Measurements from ENCODE around the gene GDPD3. TPM values are rescaled to one million over a fixed set of nuclear protein-coding genes. Genes with fewer than 3 reads are reported as not detected.
"Not testable (repeated sequence)": the region's sequence is repeated elsewhere in the genome, so short reads cannot be mapped to it uniquely, and the experiment has no call there.

Gene GDPD3
- total RNA-seq, 3 donors from 2014 or later (not counting 1 experiment from before 2014, with no cell fraction given) = 5.3 to 14.7 (median 9.1) TPM

DNA sequence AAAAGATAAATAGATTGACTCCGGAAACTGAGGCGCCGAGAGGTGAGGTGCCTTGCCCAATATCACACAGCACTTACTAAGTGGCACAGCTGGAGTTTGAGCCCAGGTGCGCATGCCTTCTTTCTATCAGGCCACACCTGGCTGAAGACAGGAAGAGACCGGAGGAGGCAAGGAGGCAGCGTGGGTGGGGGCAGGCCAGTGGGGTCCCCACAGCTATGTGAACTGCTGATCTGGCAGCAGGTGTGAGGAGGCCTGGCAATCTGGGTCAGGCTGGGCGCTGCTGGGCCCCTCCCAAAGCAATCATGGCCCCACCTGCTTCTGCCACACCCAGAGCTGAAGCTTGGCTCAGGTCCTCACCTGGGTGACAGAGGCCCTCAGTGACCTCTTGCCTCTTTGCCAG, 1.9 kb upstream of the GDPD3 start:
- WGBS (ENCODE audit: insufficient coverage) = 80% methylated on average over 7 of the region's 7 CpGs
- H3K4me1 Mint-ChIP-seq = peaks cover 11 to 17% of the 10 kb centered on the region in 2 donors
- no peak overlapping the region for H3K27ac Mint-ChIP-seq

DNA sequence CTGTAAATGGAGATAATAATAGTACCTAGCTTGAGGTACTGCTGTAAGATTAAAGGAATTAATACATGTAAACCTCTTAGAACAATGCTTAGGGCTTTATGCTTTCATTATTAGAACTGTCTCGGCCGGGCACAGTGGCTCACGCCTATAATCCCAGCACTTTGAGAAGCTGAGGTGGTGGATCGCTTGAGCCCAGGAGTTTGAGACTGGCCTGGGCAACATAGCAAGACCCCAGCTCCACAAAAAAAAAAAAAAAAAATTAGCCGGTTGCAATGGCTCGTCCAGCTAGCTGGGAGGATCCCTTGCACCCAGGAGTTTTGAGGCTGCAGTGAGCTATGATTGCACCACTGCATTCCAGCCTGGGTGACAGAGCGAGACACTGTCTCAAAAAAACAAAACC, 1.5 kb upstream of the GDPD3 start:
- 89% methylated on average over 7 of the region's 7 CpGs for WGBS (ENCODE audit: insufficient coverage)
- H3K27me3 Mint-ChIP-seq (ENCODE audit: low read depth in 2 of 2); H3K9me3 Mint-ChIP-seq; H3K4me3 Mint-ChIP-seq; H3K27ac Mint-ChIP-seq; H3K36me3 Mint-ChIP-seq; H3K9me3 ChIP-seq (ENCODE audit: control insufficient read depth, insufficient read depth, low read length); H3K4me3 ChIP-seq (ENCODE audit: low read length); H3K4me1 ChIP-seq (ENCODE audit: control insufficient read depth, insufficient read depth, low read length); ATAC-seq; DNase-seq; H3K27ac ChIP-seq (ENCODE audit: low read length); intact Hi-C loops (cut with micrococcal nuclease); H3K27me3 ChIP-seq (ENCODE audit: control insufficient read depth, insufficient read depth, low read length): not testable (repeated sequence)
- peaks cover 17% of the 10 kb centered on the region for H3K36me3 ChIP-seq (ENCODE audit: control insufficient read depth, insufficient read depth, low read length)
- H3K4me1 Mint-ChIP-seq = peaks cover 7 to 13% of the 10 kb centered on the region in 2 donors

More for the DNA sequence above, 1.9 kb upstream of the GDPD3 start:
- Mint-ChIP-seq H3K36me3 (peaks cover 7% of the 10 kb centered on the region), H3K27me3 (ENCODE audit: low read depth in 2 of 2) (no peaks in the 10 kb centered on the region), H3K4me3 (no peak overlapping the region), H3K9me3 (no peaks in the 10 kb centered on the region)
- Histone ChIP-seq H3K4me1 (ENCODE audit: control insufficient read depth, insufficient read depth, low read length) (peaks cover 6% of the 10 kb centered on the region), H3K36me3 (ENCODE audit: control insufficient read depth, insufficient read depth, low read length) (peaks cover 17% of the 10 kb centered on the region), H3K4me3 (ENCODE audit: low read length) (no peak overlapping the region), H3K9me3 (ENCODE audit: control insufficient read depth, insufficient read depth, low read length) (no peaks in the 10 kb centered on the region), H3K27me3 (ENCODE audit: control insufficient read depth, insufficient read depth, low read length) (no peaks in the 10 kb centered on the region), H3K27ac (ENCODE audit: low read length) (no peak overlapping the region)
- DNase-seq (peak in 1 of 2 donors; percentile 46), ATAC-seq (no peak)
- intact Hi-C loops (cut with micrococcal nuclease) = no loop called here
- TF ChIP-seq, protein P1, sequence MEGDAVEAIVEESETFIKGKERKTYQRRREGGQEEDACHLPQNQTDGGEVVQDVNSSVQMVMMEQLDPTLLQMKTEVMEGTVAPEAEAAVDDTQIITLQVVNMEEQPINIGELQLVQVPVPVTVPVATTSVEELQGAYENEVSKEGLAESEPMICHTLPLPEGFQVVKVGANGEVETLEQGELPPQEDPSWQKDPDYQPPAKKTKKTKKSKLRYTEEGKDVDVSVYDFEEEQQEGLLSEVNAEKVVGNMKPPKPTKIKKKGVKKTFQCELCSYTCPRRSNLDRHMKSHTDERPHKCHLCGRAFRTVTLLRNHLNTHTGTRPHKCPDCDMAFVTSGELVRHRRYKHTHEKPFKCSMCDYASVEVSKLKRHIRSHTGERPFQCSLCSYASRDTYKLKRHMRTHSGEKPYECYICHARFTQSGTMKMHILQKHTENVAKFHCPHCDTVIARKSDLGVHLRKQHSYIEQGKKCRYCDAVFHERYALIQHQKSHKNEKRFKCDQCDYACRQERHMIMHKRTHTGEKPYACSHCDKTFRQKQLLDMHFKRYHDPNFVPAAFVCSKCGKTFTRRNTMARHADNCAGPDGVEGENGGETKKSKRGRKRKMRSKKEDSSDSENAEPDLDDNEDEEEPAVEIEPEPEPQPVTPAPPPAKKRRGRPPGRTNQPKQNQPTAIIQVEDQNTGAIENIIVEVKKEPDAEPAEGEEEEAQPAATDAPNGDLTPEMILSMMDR (IDR thresholded peaks at IDR 0.05) = no peak

DNA sequence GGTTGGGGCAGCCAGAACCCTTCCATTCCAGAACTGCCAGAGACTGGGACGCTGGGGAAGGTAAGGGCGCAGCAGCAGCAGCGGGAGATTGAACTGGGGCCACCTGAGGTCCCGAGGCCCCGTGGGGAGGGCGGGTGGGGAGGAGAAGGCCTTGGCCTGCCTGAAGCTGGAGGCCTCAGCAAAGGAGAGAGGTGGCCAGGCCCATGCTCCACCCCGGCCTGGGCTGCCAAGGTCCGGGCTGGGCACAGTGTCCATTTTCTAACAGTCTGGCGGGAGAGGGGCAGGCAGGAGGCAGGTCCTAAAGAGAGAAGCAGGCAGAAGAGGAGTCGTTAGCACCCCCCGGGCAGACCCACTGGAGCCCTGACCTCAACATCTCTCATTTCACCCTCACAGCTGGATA, 1.1 kb upstream of the GDPD3 start:
- intact Hi-C loops (cut with micrococcal nuclease) = no loop called here
- no peak overlapping the region for H3K4me3 ChIP-seq (ENCODE audit: low read length)
- no peak overlapping the region for H3K27ac ChIP-seq (ENCODE audit: low read length)
- 97% methylated on average over 9 of the region's 11 CpGs for WGBS (ENCODE audit: insufficient coverage)
- TF ChIP-seq, protein P1 (IDR thresholded peaks at IDR 0.05) = no peak
- no peaks in the 10 kb centered on the region for H3K9me3 Mint-ChIP-seq
- H3K27me3 Mint-ChIP-seq (ENCODE audit: low read depth in 2 of 2) = no peaks in the 10 kb centered on the region
- DNase-seq (no peak), ATAC-seq (no peak)
- peaks cover 17% of the 10 kb centered on the region for H3K36me3 ChIP-seq (ENCODE audit: control insufficient read depth, insufficient read depth, low read length)
- no peaks in the 10 kb centered on the region for H3K4me1 ChIP-seq (ENCODE audit: control insufficient read depth, insufficient read depth, low read length)
- peaks cover 3 to 8% of the 10 kb centered on the region in 2 donors for H3K4me1 Mint-ChIP-seq
- H3K4me3 Mint-ChIP-seq = no peak overlapping the region
- no peaks in the 10 kb centered on the region for H3K9me3 ChIP-seq (ENCODE audit: control insufficient read depth, insufficient read depth, low read length)
- H3K27me3 ChIP-seq (ENCODE audit: control insufficient read depth, insufficient read depth, low read length) = no peaks in the 10 kb centered on the region
- H3K36me3 Mint-ChIP-seq = peaks cover 7% of the 10 kb centered on the region
- no peak overlapping the region for H3K27ac Mint-ChIP-seq

DNA sequence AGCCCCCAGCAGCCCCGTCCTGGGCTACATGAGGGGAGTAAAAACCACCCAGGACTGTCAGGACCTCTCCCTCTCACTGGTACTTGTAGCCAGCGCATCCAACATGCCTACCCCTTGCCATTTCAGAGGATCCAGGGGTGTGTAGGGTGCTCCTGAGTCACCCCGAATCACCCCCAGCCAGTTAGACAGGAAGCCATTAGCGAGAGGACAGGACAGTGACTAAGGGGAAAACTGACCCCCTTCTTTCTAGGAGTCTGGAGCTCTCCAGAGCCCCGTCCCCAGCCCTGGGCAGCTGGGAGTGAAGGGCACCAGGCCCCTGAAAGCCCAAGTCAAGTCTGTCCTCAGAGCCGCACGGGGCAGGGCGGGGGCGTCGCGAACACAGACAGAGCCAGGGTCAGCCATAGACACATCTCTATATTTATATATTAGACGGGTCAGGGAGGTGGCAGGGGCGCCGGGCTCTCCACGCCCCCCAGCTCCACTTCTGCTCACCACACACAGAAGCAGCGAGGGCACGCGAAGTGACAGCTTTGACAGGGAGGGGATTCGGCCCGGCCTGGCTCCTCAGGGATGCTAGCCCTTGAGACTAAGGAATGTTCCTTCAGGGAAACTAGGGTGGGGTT, 485 bp upstream of the GDPD3 start:
- DNase-seq (no peak), ATAC-seq (no peak)
- H3K9me3 ChIP-seq (ENCODE audit: control insufficient read depth, insufficient read depth, low read length) = no peaks in the 10 kb centered on the region
- Mint-ChIP-seq H3K36me3 (peaks cover 7% of the 10 kb centered on the region), H3K9me3 (no peaks in the 10 kb centered on the region), H3K27me3 (ENCODE audit: low read depth in 2 of 2) (no peaks in the 10 kb centered on the region), H3K27ac (no peak overlapping the region), H3K4me1 (peaks cover 0 to 6% of the 10 kb centered on the region in 2 donors), H3K4me3 (no peak overlapping the region)
- H3K27ac ChIP-seq (ENCODE audit: low read length) = no peak overlapping the region
- H3K27me3 ChIP-seq (ENCODE audit: control insufficient read depth, insufficient read depth, low read length) = no peaks in the 10 kb centered on the region
- 96% methylated on average over 20 of the region's 20 CpGs for WGBS (ENCODE audit: insufficient coverage)
- no peaks in the 10 kb centered on the region for H3K4me1 ChIP-seq (ENCODE audit: control insufficient read depth, insufficient read depth, low read length)
- H3K36me3 ChIP-seq (ENCODE audit: control insufficient read depth, insufficient read depth, low read length) = peaks cover 17% of the 10 kb centered on the region
- TF ChIP-seq, protein P1 (IDR thresholded peaks at IDR 0.05) = no peak
- intact Hi-C loops (cut with micrococcal nuclease) = no loop called here
- H3K4me3 ChIP-seq (ENCODE audit: low read length) = no peak overlapping the region

All from natural killer cell (primary cell).